GM12801 (cell line): Measurements from ENCODE around the gene TBPL2.

Source experiments
- TF ChIP-seq, protein P1 (sequence below): IDR thresholded peaks from one replicate; pipeline ENCODE4 v1.5.1; 2011; ENCODE audit warnings: control low read depth; ENCODE audit not compliant: insufficient read length; ENCODE audit errors: extremely low read depth

TBPL2 gene

GRCh38 chr14:55436931-55437330 lies 3.5 kb downstream of the TBPL2 start:
- TF ChIP-seq, protein P1, sequence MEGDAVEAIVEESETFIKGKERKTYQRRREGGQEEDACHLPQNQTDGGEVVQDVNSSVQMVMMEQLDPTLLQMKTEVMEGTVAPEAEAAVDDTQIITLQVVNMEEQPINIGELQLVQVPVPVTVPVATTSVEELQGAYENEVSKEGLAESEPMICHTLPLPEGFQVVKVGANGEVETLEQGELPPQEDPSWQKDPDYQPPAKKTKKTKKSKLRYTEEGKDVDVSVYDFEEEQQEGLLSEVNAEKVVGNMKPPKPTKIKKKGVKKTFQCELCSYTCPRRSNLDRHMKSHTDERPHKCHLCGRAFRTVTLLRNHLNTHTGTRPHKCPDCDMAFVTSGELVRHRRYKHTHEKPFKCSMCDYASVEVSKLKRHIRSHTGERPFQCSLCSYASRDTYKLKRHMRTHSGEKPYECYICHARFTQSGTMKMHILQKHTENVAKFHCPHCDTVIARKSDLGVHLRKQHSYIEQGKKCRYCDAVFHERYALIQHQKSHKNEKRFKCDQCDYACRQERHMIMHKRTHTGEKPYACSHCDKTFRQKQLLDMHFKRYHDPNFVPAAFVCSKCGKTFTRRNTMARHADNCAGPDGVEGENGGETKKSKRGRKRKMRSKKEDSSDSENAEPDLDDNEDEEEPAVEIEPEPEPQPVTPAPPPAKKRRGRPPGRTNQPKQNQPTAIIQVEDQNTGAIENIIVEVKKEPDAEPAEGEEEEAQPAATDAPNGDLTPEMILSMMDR = no peak

DNA sequence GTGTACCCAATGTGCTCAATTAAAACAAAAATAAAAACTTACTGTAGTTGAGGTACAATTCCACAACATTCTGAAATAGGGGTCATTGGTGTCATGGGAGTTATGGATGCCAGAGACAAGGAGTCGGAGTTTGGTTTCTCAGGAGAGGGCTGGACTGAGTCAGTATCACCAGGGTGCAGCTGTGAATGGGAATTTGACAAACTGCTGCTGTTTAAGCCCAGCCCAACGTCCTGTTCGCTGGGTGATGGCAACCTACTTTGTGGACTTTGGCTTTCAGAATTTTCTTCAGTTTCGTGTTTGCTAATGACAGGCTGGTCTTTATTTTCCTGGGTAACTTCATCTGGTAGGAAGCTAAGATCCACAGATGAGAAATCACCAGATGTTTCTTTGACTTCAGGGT lies 3.9 kb downstream of the TBPL2 start:
- TF ChIP-seq, protein P1 = no peak

DNA sequence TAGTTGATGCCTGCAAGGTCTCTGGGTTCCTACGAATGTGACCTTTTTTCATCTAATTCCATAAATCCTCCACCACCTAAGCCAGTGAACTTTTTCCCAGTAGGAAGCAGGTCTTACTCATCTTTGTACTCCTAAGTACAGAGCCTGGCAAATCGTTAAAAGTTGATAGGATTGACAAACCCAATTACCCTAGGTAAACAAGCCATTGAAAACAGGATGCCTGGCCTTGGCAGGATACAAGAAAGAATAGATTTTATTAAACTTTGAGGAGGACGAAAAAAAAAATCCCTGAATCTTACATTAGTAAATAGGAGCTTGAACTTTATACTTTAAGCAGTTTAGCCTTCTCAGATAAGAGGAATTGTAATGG lies 5.6 kb downstream of the TBPL2 start:
- TF ChIP-seq, protein P1 = no peak

GRCh38 chr14:55433880-55434804 lies 6.3 kb downstream of the TBPL2 start:
- TF ChIP-seq, protein P1 = no peak

GRCh38 chr14:55432628-55433027 lies 7.8 kb downstream of the TBPL2 start:
- TF ChIP-seq, protein P1 = no peak

GRCh38 chr14:55430024-55430690 lies 10.3 kb downstream of the TBPL2 start:
- TF ChIP-seq, protein P1 = no peak

- TF ChIP-seq, protein P1 = no peak
These were observed 13.0 kb downstream of the TBPL2 start for GRCh38 chr14:55427439-55427838.
